ENCODE data around the gene CFAP61. TPM values are rescaled to one million over a fixed set of nuclear protein-coding genes. Genes with fewer than 3 reads are reported as not detected.

Gene CFAP61
- total RNA-seq, 1 donor from 2014 or later: 0.40 TPM

GRCh38 chr20:20031790-20032189 is 20.5 kb upstream of the CFAP61 start:
- DNase-seq (ENCODE audit: low spot score): no peak
- intact Hi-C loops (cut with DNase I): no loop called here
- no peak for ATAC-seq

- DNase-seq (ENCODE audit: low spot score): no peak
- intact Hi-C loops (cut with DNase I): no loop called here
- no peak for ATAC-seq
Observed at GRCh38 chr20:20034486-20034885, 17.8 kb upstream of the CFAP61 start.

GRCh38 chr20:20036756-20037155 is 15.6 kb upstream of the CFAP61 start:
- ATAC-seq: no peak
- intact Hi-C loops (cut with DNase I): no loop called here
- DNase-seq (ENCODE audit: low spot score): no peak

- no peak for ATAC-seq
- intact Hi-C loops (cut with DNase I): no loop called here
- no peak for DNase-seq (ENCODE audit: low spot score)
Observed at GRCh38 chr20:20037960-20038359, 14.4 kb upstream of the CFAP61 start.

- no peak for DNase-seq (ENCODE audit: low spot score)
- no peak for ATAC-seq
- intact Hi-C loops (cut with DNase I): no loop called here
Observed at GRCh38 chr20:20038586-20038985, 13.7 kb upstream of the CFAP61 start.

GRCh38 chr20:20039752-20040387 is 12.5 kb upstream of the CFAP61 start:
- DNase-seq (ENCODE audit: low spot score) (no peak), ATAC-seq (no peak)
- intact Hi-C loops (cut with DNase I): no loop called here

GRCh38 chr20:20051767-20052073 is 612 bp upstream of the CFAP61 start:
- ATAC-seq (no peak), DNase-seq (ENCODE audit: low spot score) (no peak)
- intact Hi-C loops (cut with DNase I): no loop called here

- ATAC-seq (no peak), DNase-seq (ENCODE audit: low spot score) (no peak)
- intact Hi-C loops (cut with DNase I): no loop called here
Observed at GRCh38 chr20:20060234-20060998, 8.1 kb downstream of the CFAP61 start.

- DNase-seq (ENCODE audit: low spot score) (no peak), ATAC-seq (no peak)
- intact Hi-C loops (cut with DNase I): no loop called here
Observed at GRCh38 chr20:20063941-20064702, 11.8 kb downstream of the CFAP61 start.

GRCh38 chr20:20065361-20065760 is 13.0 kb downstream of the CFAP61 start:
- DNase-seq (ENCODE audit: low spot score): no peak
- intact Hi-C loops (cut with DNase I): no loop called here

GRCh38 chr20:20070871-20071726 is 18.8 kb downstream of the CFAP61 start:
- ATAC-seq: no peak
- DNase-seq (ENCODE audit: low spot score): no peak
- intact Hi-C loops (cut with DNase I): no loop called here

More at GRCh38 chr20:20065361-20065760, 13.0 kb downstream of the CFAP61 start:
- no peak for ATAC-seq

GRCh38 chr20:20073801-20074371 is 21.6 kb downstream of the CFAP61 start:
- DNase-seq (ENCODE audit: low spot score) (no peak), ATAC-seq (no peak)
- intact Hi-C loops (cut with DNase I): no loop called here

- no peak for ATAC-seq
- intact Hi-C loops (cut with DNase I): no loop called here
Observed at GRCh38 chr20:20075032-20075431, 22.7 kb downstream of the CFAP61 start.

GRCh38 chr20:20076297-20077065 is 24.1 kb downstream of the CFAP61 start:
- intact Hi-C loops (cut with DNase I): no loop called here
- ATAC-seq: no peak
- DNase-seq (ENCODE audit: low spot score): no peak

More at GRCh38 chr20:20075032-20075431, 22.7 kb downstream of the CFAP61 start:
- DNase-seq (ENCODE audit: low spot score): no peak

GRCh38 chr20:20078041-20078440 is 25.7 kb downstream of the CFAP61 start:
- intact Hi-C loops (cut with DNase I): no loop called here
- no peak for DNase-seq (ENCODE audit: low spot score)
- no peak for ATAC-seq

- no peak for DNase-seq (ENCODE audit: low spot score)
- ATAC-seq: no peak
- intact Hi-C loops (cut with DNase I): no loop called here
Observed at GRCh38 chr20:20079102-20079784, 26.9 kb downstream of the CFAP61 start.

GRCh38 chr20:20083807-20084206 is 31.5 kb downstream of the CFAP61 start:
- no peak for DNase-seq (ENCODE audit: low spot score)
- intact Hi-C loops (cut with DNase I): no loop called here
- ATAC-seq: peak; percentile 58

- intact Hi-C loops (cut with DNase I): no loop called here
- DNase-seq (ENCODE audit: low spot score) (no peak), ATAC-seq (no peak)
Observed at GRCh38 chr20:20084296-20084752, 32.0 kb downstream of the CFAP61 start.
